Retina (tissue), 1 donor: ENCODE measurements around the gene DOCK2.
A peak's percentile ranks its signal among the peaks of the same experiment; 100 is the strongest.

Experiments used
- DNase-seq: peaks from one replicate; pipeline ENCODE4 v3.0.0-alpha.2; 2016

The DOCK2 gene

DNA sequence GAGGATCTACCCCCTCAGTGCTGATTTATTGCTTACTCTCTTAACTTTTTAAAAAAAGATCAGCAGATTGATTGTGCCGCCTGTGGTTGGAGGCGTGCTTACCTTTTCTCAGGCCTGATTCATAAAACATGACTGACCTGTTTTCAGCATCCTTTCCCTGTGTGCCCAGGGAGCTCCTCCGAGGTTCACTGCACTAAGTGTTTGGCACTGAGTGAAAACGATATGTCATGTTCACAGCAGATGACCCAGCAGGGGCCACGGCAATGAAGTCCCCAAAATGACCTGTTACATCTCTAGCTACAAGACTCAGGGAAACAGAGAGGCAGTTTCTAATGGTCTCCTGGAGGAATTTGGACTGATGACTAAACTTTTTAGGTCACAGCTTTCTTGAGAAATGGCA, 273.3 kb downstream of the DOCK2 start:
- DNase-seq = peak; percentile 38

DNA sequence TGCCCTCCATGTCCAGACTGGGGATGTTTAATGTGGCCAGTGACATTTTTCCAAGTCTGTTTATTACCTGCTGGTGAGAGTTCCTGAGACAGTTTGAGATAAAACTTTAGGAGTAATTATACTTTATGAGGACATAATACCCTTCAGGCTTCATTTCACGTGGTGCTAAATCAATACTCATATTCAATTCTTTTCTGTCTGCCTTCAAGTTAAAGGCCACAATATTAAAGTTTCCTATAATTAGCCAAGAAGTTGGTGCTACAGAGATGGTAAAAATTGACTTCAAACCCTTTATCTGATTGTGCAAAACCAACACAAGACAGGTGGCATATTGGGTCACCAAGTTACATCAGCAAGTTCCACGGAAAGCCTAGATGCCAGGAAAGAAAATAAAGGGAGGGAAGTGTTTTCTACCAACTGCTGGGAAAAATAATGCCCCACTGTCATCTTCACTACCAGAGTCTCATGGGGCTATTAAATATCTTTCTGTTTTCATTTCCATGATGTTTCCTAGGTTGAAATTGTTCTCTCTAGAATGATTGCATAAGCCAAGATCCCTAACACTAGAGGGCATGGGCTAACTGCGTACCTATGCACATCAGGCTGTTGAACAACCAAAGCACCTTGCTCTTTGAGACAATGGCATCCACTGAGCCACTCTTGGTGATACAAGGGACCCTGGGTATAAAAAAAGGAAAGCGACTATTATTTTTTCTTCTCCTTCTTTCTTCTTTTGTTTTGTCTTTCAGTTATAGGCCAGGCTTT, 274.6 kb downstream of the DOCK2 start:
- no peak for DNase-seq

DNA sequence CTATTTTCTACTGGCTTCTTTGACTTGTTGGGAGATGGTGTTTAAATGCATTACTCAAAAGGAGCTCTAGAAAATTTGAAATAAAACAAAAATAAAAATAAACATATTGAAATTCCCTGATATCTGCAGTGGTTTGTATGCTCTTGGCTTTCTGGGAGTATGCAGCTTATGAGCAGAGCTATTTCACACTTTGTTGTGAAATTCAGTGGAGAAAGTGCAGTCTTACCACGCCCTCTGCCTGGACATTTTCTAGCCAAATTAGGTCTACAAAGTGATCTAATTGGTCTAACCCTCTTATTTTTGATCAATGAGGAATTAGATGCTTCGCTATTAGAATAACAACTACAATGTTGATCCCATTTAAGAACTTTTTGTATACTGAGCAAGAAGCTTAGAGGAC, 276.4 kb downstream of the DOCK2 start:
- DNase-seq = no peak

DNA sequence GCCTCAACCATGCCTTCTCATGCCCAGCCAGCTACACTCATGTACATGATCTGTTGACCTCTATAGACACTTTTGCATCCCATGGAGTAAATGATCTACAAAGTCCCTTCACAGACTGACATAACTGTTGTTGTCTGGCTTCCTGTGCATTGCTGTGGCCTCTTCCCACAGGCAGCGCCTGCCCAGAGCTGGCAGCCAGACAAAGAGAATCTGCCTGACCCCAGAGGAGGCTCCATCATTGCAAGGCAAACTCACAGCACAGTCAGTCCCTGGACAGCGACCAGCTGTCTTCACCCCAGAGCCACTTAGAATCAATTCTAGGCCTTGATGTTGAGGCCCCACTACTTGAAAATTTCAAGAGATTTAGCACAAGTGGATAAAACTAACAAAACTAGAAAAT, 277.7 kb downstream of the DOCK2 start:
- DNase-seq = no peak

DNA sequence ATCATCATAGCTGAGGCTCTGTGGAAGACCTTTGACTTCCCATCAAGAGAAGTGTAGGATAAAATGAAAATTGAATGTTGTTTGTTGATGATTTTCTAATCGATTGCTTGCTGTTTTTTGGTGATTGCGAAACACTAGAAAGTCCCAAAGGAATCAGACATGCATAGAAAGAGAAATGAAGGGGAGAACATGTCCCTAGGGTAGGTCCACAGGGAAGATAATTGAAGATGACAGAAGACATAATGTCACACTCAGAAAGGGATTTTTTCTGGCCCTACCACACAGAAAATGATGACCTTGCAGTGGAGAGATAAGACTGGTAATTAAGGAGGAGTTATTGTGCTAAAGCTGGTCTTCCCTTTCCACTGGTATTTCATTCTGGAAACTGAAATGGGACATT, 280.4 kb downstream of the DOCK2 start:
- no peak for DNase-seq

DNA sequence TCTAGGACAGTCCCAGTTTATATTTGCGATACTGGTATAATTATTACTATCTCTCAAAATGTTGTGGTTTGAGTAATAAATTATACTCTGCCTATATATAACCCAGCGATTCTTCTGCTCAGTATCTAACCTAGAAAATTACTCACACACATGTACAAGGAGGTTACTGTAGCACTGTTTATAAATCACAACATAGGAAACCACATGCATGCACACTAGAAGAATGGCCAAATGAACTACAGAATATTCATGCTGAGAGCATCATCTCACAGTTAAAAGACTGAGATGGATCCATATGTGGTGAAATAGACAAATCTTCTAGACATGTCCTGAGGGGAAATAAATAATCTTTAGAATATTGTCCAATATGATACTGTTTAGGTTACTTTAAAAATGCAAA, 281.2 kb downstream of the DOCK2 start:
- DNase-seq = no peak

DNA sequence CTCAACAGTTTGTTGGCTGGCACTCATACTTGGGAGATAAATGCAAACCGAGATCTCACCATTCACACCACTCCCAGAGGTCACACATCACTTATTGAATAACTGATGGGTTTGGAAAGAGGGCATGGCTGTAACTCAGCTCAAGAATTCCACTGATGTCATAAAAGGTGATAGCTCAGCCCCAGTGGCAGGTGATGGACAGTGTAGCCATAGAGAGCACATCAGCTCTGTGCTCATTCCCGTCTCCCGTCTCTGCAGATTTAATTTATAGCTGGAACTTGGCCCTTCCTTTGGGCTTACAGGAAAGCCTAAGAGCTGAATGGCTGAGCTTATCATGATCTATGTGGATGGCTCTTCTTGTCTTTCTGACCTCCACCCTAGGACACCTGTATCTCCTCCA, 283.4 kb downstream of the DOCK2 start:
- DNase-seq = no peak

DNA sequence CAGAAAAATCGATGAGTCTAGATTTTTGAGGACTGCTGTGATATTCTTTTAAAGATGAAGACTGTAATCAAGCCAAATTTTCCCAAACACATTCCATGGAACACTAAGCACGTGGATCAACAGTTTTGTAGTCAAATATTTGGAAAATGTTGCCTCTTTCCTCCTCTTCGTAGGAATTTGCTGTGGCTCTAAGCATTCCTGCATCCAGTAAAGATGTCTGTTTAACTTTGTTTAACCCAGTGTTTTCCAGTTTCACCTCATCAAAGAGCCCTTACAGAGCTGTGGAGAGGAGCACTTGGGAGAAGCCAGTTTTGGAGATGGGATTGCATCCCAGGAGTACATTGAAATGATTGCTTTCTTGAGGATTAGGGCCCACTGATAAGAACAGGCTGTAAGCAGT, 284.3 kb downstream of the DOCK2 start:
- DNase-seq = no peak

DNA sequence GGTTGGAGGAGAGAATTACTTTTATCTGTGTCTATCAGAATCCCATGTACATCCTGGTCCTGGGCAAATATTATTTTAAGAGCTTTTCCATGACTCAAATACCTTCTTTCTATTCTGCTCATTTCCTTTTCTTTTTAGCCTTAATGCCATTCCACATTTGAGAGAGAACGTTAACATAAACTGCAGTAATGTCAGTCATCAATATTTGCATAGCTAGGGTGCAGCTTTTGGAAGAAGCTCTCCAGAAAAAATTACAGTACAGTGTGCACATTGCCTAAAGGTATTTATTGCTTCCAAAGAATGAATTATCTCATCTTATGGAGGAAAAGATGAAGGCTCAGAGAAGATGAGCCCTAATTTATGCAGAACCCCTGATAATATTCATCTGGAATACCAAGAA, 284.9 kb downstream of the DOCK2 start:
- DNase-seq = no peak

DNA sequence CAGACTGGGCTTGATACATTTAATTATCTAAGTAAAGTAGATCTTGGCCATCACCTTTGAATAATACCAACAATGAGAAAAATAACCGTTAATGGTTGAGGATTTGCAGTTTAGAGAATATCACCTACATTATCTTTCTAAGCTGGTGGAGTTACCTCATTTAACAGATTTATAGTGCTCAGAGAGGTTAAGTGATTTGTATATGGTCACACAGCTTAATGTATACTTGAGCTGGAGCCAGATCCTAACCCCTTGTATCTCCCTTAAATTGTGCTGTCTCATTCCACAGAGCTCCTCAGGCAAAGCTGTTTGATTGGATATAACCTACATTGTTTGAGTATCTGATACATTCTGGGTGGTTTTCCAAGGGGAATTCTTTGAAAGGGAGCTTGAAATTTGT, 285.4 kb downstream of the DOCK2 start:
- no peak for DNase-seq

DNA sequence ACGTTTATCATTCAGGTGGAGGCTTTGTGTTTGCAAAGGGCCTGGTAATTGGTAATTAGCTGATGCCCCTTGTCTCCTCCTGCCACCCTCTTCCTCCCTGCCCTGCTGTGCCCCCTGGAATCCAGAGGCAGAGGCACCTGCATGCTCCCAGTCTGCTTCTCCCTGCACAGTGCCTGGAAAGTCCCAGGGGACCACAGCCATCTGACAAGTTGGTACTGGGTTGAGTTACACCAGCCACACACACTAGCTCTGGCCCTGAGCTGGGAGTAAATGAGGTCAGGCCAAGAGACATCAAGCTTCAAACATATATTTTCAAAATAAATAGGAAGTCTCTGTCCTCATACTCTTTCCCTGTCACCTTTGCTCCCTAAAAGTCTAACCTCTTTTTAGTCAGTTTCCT, 286.9 kb downstream of the DOCK2 start:
- no peak for DNase-seq

DNA sequence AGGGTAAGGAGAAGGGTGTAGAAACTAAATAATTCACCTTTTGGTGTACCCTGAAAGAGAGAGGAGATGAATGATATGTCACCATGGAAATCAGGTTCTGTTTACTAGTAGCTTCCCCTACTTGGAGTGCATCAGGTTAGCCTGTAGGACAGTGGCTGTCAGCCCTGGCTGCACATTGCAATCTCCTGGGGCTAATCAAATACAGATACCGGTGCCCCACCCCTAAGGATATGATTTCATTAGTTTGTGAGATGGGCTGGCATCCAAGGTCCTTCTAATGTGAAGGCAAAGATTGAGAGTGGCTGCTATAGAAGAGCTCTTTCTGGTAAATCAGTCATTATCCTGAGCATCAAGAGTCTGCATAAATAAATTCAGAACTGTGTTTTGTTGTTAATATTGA, 296.1 kb downstream of the DOCK2 start:
- DNase-seq = no peak

DNA sequence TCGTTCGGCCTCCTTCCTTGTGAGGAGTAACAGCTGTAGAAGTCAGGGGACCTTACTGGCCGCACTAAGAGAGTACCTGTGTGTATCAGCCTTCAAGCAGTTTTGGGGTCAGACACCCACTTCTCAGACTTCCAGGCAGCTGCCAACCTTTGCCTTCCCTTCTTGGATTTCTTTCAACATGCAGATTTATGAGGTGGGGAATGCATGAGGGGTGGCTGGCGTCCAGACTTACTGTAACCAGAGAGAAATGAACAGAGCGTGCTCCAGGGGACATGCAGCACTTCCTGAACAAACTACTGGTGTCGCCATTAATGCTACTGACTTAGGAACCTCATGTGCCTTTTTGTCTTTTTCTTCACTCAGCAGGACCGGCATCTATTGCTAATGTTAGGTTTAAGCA, 296.5 kb downstream of the DOCK2 start:
- no peak for DNase-seq

DNA sequence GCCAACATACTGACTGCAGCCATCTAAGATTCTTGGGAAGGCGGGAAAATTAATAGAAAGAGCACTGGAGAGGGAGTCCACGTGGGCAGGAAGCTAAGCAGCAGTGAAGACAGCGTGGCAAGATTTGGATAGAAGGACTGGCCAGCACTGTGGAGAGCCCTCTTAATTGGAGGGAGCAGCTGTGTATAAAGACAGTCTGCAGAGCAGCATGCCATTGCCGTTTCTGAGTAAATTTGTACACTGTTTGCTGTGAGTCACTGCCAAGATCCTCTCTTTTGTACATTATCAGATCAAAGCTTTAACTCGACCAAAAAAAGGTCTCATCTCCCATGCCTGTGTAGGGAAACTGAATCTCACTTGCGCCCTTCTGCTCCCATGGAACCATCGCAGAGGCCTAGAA, 297.9 kb downstream of the DOCK2 start:
- no peak for DNase-seq

DNA sequence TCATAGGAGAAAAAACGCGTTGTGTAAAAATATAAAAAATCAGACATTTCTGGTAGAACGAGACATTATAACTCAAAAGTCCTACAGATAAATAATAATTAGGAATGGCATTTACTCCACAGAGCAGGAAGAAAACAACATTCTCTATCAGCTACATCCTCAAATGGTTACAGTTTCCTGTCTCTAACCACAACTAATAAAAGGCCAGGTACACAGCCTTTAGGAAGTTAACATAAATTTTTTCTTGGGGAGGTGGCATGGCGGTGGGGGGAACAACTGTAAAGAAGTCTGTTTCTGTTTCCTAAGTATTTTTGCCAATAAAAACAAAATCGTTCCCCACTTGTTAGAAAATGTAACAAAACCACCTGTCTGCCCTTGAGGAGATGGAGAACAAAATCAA, 298.7 kb downstream of the DOCK2 start:
- no peak for DNase-seq

DNA sequence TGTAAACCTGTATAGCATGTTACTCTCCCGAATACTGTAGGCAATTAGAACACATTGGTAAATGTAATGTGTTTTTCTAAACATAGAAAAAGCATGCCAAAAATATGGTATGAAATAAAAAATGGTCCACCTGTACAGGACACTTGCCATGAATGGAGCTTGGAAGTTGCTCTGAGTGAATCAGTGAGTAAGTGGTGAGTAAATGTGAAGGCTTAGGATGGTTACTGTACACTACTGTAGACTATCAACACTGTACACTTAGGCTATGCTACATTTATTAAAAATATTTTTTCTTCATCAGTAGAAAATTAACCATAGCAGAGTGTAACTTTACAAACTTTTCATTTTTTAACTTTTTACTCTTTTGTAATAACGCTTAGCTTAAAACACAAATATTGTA, 301.4 kb downstream of the DOCK2 start:
- DNase-seq = no peak

DNA sequence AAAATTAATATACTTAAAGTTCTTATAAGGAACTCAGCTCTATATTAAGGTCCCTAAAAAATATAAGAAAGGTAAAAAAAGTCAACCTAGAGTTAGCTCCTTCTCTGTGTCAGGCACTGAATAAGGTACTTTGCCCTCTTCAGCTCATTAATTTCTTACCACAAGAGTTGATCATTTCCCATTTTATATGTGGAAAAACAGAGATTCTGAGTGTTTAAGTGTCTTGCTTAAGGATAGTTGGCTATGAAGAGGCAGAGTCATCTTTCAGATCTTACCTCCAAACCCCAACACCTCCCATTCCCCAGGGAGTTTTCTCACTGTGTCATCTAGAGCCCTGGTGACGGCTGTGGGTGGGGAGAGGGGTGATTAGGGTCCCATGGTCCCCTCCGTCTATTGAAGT, 302.7 kb downstream of the DOCK2 start:
- no peak for DNase-seq

DNA sequence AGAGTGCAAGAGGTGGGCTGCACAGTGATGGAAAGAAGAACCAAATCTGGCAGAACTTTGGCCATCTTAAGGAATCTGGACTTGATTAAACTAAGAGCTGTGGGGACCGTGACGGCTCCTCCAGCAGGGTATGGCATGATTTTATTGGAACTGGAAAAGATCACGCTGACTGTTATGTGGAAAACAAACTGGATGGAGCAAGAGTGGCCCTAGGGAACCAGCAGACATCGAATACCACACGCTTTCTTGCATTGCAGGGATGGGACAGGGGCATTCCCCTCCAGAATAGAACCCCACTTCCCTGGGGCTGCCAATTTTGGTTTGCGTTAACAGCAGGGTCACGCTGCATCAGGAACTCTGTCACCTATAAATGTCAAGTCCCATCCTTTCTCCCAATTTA, 304.5 kb downstream of the DOCK2 start:
- DNase-seq = no peak

DNA sequence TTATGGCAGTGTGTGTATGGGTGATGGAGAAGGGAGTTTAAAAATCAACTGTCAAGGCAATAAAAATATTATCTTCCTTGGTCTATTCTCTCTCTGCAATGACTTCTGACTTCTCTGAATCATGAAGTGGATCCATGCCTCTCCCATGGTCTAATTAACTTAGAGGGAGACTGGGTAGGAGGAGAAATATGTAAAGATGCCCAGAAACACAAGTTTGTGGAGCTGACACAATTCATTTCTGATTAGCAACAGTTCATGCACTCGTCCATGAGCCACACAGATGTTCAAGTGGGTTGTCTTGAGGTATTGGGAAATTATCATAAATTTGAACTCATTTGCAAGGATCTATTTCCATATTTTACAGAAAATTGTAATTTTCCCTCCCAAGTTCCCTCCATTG, 305.1 kb downstream of the DOCK2 start:
- no peak for DNase-seq

DNA sequence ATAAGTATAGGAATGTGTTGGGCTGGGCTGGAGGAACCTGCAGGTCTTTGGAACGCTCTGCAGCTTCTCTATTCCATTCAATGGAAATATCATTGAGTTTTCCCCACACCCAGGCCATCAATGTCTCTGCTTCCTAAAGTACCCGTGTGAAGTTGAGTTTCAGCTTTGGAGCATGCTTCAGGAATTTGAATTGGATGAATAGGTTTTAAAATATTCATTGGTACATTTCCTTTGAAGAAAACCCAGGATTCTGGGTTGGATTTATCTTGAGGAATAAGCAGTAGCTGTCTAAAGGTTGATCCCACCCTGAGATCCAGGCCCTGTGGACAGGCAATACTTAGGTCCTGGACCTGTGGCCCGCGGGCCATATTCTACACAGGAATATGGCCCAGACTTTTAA, 306.0 kb downstream of the DOCK2 start:
- DNase-seq = no peak

DNA sequence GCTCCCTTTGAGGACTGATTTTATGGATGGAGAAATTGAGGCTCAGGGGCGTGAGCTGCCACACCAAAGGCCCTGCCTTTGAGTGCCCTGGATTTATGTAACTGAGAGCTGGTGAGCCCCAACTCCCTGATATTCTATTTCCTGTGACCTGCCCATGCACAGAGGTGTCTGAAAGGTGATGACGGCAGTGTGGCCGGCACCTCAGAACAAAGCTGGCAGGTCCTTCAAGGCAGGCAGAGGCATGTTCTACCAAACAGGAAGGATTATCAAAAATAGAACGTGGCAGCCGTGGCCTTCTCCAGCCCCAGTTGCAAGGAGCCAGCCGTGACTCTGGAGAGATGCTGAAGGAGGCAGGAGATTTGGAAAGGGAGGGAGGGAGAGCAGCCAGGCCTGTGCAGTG, 307.0 kb downstream of the DOCK2 start:
- no peak for DNase-seq

DNA sequence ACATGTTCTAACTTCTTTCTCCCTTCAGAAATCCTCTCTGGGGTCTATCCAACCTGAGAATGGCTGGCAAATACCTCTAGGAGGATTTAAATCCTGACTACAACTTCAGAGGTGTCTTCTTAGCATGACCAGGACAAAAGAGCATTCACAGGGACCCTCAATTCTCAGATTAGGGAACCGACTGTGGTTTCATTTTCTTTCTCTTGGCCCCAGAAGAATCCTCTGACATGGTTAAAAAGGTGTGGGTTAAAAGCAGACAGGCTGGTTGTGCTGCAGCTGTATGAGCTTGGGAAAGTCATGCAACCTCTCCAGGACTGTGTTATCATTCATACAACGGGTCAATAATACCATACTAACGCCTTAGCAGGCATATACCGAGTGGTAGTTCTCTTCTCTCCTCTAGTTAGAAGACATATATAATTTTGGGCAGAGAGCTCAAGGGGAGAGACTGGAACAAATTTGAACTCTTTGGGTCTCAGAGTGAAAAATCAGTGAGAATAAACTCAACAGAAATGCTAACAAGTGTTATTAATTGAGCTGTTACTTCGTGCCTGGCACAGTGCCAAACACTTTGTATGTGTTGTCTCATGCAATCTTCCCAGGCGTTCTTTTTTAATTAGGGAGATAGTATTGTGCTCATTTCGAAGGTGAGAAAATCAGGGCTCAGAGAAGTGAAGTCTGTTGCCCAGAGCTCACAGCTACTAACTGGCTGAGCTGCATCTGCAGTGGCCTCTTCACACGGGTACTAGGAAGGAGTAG, 308.0 kb downstream of the DOCK2 start:
- DNase-seq = no peak

DNA sequence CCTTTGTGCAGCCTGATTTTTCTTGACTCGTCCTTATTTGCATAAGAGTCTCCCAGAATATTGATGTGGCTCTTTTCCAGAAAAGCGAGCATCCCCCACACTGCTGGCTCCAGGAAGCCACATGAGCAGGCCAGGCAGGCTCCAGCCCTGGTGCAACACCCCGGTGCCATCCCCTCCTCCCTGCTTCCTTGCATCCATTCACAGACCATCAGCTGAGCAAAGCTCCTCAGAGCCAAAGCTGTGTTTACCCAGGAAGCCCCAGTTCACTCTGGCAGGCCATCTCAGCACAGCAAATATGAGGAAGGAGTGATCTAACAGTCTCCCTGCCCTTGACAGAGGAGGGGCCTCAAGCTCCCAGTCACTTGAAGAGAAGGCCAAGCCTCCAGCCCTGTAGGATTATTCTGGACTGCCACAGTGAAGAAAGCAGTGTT, 308.8 kb downstream of the DOCK2 start:
- peak; percentile 32 for DNase-seq

DNA sequence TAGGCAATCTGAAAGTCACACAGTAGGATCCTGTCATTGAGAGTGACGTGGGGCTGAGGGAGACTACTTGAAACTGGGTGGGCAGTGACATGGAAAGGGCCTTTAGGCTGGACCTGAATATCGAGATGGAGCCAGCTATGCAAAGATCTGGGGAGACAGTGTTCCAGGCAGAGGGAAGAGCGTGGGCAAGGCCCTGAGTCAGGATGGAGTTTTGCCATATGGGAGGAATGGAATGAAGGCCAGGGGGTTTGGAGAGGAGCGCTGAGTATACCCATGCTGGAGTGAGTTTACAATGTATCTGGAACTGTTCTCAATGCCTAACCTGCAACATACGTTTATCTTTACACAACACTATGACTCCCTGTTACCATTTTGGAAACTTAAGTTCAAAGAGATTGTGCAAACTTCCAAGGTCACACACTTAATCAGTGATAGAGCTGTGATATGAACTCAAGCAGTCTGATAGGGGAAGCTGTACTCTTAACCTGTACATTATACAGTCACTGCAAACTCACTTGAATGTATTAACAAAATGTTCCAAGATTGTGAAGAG, 309.7 kb downstream of the DOCK2 start:
- DNase-seq = no peak
